Measurements from ENCODE around the gene MRGPRF. TPM values are rescaled to one million over a fixed set of nuclear protein-coding genes. Genes with fewer than 3 reads are reported as not detected.
A peak's percentile ranks its signal among the peaks of the same experiment; 100 is the strongest.

Gene MRGPRF
- total RNA-seq, 1 donor from 2014 or later = under 0.01 TPM

DNA sequence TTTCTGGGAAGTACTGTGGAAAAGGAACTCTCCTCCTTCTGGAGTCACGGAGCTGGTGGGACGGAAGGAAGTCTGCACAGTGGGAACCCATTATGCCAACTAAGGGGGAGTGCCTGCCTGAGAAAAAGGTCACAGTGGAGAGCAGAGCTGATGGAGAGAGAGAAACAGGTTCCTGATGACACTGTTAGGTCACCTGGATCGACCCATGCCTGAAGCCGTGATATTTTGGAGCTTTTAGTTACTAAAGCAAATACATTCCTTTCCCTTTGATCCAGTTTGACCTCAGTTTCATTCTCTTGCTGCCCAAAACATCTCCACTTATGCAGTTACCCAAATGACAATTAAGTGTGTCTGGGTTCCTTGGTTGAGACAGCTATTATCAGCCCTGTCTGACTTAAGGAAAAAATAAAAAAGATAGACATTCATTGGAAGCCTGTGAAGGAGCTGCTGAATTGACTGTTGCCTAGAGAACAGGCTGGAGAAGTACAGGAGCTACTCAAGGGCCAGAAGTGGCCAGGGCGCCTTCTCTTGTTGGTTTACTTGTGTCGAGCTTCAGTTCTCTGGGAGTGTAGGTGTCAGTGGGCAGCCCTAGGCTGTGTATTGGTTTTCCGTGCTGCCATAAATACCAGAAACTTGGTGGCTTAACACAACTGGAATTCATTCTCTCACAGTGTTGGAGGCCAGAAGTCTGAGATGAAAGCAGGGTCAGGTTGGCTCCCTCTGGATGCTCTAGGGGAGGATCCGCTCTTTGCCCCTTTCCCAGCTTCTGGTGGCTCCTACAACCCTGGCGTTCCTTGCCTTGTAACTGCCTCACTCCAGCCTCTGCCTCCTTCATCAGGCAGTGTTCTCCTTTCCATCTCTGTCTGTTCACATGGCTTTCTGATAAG lies 45.9 kb downstream of the MRGPRF start:
- DNase-seq (ENCODE audit: low read depth in 2 of 2) = no peak

DNA sequence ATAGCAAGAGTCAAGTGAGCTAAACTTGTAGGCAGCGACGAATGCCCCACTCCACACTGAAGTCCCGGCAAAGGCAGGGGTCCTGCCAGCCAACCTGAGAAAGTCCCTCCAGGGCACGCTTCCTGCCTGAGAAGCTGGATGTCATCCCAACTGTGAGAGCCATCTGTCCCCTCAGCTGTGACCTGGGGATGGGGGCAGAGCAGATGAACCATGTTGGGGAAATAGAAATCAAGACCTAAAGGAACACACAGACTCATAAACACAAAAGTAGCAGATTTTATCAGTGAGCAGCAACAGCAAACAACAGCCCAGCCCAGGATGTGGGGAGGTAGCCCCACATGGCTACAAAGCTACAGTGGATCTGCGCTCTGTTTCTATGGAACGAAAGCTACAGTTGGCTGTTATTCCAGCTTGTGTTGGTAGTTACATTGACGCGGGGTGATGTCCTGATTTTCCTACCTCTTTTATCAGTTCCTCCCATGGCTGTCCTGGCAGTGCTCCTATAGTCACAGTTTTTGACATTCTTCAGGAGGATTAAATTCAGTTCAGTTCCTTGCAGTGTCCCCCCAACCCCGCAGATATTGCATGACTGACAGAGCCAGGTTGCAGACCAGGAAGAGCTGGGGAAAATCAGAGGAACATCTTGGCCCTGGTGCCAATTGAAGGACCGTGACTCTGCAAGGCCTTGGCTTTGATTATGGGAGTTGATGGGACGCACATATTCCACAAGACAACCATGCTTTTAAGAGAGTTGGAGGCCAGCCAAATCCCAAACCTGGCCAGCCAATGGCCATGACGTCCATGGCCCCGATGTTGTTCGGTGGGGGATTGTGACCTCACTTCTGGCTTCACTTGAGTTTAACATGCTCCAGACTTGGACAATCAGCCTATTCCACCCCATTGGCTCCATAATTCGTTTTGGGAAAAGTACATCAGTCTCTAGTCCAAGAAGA lies 46.9 kb downstream of the MRGPRF start:
- DNase-seq (ENCODE audit: low read depth in 2 of 2) = peak in 1 of 2 donors; percentile 53

DNA sequence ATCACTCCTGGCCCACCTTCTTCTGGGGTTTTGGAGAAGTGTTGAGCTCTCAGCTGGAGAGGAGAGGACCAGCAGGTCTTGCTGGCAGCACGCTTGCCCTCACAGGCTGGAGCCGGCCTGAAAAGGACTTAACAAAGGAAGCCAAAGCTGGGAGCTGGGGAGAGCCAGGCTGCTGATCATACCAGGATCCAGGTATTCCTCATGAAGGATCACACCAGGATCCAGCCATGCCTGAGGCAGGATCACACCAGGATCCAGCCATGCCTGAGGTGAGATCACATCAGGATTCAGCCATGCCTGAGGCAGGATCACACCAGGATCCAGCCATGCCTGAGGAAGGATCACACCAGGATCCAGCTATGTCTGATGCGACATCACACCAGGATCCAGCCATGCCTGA lies 49.3 kb downstream of the MRGPRF start:
- peak in 1 of 2 donors; percentile 24 for DNase-seq (ENCODE audit: low read depth in 2 of 2)

DNA sequence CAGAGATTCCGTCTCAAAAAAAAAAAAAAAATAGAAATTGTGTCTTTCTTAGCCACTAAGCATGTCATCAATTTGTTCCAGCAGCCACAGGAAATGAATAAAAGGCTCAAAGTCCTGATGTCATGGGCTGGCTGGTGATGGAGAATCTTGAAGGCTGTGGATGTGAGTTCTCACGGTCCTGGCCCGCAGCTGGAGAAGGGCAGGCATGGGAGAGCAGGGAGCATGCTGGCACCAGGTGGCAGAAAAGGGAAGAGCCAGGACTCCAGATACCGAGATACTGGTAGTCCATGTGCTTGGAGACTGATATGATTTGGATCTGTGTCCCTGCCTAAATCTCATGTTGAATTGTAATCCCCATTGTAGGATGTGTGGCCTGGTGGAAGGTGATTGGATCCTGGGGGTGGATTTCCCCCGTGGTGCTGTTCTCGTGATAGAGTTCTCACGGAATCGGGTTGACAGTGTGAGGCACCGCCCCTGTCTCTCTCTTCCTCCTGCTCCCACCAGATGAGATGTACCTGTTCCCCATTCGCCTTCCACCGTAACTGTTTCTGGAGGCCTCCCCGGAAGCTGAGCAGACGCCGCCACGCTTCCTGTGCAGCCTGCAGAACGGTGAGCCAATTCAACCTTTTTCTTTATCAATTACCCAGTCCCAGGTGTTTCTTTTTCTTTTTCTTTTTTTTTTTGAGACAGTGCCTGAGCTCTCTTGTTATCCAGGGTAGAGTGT lies 50.4 kb downstream of the MRGPRF start:
- DNase-seq (ENCODE audit: low read depth in 2 of 2) = peak in 1 of 2 donors; percentile 25

DNA sequence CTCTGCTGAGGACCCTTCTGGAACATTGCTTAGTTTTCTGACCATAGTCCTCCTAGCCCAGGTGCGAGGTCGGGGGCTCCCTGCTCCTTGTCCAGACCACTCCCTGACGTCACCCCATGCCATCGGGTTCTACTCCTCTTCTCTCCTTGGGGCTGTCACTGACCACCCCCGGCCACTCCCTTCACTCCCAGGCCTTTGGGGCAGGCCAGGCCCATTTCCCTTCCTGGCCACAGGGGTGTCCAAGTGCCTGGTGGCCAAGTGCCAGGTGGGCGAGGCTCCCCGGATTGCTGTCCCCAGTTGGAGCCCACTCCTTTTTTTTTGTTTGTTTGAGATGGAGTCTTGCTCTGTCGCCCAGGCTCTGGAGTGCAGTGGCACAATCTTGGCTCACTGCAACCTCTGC lies 51.8 kb downstream of the MRGPRF start:
- DNase-seq (ENCODE audit: low read depth in 2 of 2) = no peak

DNA sequence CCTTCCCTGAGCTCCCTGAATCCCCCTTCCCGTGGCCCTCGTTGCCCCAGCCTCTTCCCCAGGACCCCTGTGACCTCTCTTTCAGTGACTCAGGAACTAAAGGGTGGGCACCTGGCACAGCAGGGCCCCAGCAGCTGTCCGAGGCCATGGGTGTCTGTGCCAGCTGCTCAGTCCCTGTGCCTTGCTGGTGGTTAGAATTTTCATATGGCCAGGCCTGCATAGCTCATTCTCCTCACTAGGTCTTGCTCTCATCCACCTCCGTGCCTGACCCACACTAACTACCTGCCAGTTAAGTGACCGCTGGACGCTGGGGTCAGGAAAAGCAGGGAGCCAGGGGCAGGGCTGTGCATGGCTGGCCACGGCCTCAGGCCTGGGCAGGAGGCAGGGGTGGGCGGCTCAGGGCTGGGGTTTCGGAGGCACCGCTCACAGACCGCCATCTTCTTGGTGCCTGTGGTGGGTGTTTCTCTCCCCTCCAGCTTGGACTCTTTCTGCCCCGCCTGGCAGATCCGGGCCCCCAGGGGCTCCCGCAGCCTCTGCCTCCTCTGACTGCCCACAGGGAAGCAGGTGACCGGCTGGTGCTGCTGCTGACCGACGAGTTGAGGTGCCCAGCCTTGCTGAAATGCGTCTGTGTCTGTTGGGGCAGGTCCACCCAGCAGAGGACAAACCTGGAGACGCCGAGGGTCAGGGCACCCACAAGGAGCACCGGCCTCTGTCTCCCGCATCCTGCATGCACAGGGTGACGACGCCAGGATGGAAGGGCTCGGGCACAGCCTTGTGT lies 52.6 kb downstream of the MRGPRF start:
- no peak for DNase-seq (ENCODE audit: low read depth in 2 of 2)

DNA sequence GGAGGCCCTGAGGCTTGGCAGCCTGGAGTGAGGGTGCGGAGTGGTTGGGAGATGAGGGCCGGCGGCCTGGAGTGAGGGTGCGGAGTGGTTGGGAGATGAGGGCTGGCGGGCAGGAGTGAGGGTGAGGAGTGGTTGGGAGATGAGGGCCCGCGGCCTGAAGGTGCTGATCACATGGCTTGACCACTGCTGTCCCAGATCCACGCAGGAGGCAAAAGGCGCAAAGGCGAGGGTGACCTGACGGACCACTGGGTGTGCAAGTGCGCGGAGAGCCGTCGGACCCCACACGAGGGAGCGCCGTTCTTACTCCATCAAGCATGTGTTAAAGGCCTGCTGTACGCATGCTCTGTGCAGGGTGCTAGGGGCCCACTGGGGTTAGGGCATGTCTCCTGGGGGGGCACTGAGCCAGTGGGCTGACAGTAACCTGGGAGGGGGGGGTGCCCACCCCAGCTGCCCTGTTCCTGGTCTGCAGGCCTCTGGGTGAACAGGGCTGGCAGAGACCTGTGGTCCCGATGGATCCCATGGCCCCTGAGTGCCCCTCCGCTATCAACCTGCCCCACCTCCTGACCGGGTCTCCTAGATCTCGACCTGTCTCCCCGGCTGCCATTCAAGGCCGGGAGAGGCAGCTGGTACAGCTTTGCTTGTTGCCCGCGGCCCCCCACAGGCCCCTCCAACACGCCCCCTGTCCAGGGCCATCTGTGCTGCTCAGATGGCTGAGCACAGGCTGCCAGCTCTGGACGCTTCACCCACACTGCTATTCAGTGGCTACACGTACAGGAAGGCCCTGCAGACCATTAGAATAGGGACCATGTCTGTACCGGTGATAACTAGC lies 53.4 kb downstream of the MRGPRF start:
- no peak for DNase-seq (ENCODE audit: low read depth in 2 of 2)

DNA sequence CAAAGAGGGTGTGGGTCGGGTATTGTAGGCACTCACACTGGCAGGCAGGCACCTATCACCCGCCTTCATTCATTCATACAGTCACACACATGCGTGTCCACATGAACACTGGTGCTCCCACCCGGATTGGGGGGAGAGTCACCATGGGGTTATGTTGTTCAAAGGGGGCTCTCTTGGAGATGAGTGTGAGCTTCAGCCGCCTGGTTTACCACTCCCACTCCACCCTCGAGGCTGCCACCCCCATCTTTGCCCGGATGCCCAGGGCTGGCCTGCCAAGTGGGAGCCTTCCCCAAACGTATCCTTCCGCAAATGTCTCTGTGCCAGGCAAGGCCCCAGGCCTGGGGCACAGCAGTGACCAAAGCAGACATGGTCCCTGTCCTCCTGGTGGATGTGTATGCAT lies 54.8 kb downstream of the MRGPRF start:
- DNase-seq (ENCODE audit: low read depth in 2 of 2) = no peak

DNA sequence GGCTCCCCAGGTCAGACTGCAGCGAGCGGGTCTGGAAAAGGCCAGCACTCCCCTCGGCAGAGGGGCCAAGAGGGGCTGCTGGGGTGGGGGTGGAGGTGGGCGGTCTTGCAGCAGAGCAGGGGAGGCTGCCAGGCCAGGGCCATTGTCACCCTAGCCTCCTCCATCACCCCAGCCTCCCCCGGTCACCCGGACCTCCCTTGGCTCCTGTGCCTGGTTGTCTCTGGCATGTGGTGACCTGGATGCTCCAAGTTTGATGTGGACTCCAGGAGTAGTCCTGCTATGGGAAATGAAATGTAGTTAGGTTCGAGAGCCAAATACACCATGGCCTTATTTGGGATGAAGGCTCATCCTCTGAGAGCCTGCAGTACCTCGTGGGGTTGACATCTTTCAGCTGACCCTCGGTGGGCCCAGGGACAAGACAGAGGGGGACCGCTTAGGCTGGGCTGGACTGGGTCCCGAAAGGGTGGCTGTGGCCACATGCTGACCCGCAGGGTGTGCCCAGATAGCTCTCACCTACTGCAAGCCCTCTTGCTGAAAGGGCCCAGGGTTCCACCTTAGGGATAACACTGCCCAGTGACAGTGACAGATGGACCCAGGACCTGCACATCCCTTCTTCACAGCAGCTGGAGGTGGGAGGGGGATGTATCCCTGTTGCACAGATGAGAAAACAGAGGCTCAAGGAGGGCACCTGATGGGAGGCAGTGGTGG lies 56.3 kb downstream of the MRGPRF start:
- DNase-seq (ENCODE audit: low read depth in 2 of 2) = no peak

DNA sequence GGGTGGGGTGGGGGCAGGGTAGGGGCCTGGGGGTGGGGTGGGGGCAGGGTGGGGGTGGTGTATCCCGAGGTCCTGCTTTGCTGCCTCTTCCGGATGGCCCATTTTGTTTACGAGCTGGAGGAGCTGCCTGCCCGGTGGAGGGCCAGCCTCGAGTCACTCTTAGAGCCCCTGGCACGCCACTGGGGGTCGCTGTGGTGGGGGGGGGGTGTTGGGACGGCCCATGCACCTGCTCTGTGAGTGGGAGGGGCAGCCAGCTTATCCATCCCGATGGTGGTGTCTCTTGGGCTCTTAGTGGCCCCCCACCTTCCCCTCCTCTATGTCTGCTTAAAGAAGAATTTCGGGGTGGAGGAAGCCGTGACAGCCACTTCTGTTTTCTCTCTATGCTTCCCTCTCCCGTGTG lies 56.9 kb downstream of the MRGPRF start:
- DNase-seq (ENCODE audit: low read depth in 2 of 2) = peak in 1 of 2 donors; percentile 27

DNA sequence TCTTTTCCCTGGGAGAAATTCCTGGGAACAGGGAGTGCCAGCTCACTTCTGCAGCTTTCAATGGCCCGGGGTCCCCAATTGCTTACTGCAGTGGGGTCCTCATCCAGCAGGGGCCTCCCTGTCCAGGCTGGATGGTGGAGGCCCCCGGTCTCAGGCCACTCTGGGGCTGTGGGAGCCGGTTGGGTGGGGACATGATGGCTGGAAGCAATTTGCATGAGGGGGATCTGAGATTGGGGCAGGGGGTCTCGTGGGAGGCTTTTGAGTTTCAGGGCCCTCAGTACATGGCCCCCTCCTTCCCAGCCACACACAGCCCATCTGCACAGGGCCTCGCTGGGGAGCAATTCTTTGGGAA lies 57.5 kb downstream of the MRGPRF start:
- DNase-seq (ENCODE audit: low read depth in 2 of 2) = no peak

DNA sequence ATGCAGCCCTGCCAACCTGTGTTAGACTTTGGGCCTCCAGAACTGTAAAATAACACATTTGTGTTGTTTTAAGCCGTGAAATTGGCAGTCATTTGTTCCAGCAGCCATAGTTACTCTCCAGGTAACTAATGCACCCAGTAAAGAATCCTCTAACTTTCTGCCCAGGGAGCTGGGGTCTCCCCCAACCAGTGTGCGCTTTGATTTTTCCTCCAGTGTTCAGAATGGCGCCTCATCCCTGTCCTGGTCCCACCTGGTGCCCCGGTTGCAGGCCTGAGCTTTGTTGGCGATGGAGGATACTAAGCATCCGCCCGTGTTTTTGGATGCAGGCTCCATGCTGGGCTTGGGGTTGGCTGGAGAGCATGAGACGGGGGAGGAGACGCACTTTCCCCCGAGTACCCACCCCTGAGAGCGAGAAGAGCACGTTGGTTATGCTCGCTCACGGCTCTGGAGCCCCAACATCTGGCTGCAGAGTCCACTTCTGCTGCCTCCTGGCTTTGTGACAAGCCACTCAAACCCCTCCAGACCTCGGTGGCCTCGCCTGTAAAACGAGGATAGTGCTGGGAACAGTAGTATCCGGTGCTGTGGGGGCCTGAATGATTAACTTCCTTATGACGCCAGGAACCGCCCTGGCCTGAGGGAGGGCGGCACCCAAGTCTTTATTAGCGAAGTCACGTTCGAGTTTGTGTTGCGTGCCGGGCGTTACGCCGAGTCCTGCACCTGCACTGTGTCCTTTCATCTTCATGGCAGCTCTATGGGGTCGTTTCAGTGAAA lies 58.0 kb downstream of the MRGPRF start:
- peak; percentile 61 to 72 for DNase-seq (ENCODE audit: low read depth in 2 of 2)

Other genes starting within 250 kb of the MRGPRF start
- gene CPT1A, start 171.3 kb downstream of the MRGPRF start, total RNA-seq = 71.5 and 115 TPM in 2 replicates
- gene MRPL21, start 109.4 kb downstream of the MRGPRF start, total RNA-seq = 58.6 and 73.8 TPM in 2 replicates
- 6.3 and 9.5 TPM in 2 replicates for gene IGHMBP2, start 109.4 kb downstream of the MRGPRF start, total RNA-seq
- not detected in 2 replicates for gene MRGPRD, start 32.3 kb downstream of the MRGPRF start, total RNA-seq
- 6.2 and 7.4 TPM in 2 replicates for gene TPCN2, start 35.7 kb upstream of the MRGPRF start, total RNA-seq
- gene SMIM38, start 142.7 kb upstream of the MRGPRF start, total RNA-seq = under 0.01 TPM in 2 replicates

All from lung microvascular endothelial cell (primary cell).